Breast epithelium (tissue), 3 donors: Measurements from ENCODE around the gene RAMAC.

Experiments
- CTCF ChIP-seq, 3 donors: fragments of 450-650 bp; IDR thresholded peaks; one replicate each; pipeline ENCODE4 v1.5.1; 2016 to 2017; ENCODE audit warnings: antibody characterized with exemption in 3 of 3, mild to moderate bottlenecking in 3 of 3, moderate library complexity in 3 of 3
- POLR2A ChIP-seq: fragments of 450-650 bp; IDR thresholded peaks from one replicate; pipeline ENCODE4 v1.6.1; 2016; ENCODE audit warnings: antibody characterized with exemption, mild to moderate bottlenecking, moderate library complexity

DNA sequence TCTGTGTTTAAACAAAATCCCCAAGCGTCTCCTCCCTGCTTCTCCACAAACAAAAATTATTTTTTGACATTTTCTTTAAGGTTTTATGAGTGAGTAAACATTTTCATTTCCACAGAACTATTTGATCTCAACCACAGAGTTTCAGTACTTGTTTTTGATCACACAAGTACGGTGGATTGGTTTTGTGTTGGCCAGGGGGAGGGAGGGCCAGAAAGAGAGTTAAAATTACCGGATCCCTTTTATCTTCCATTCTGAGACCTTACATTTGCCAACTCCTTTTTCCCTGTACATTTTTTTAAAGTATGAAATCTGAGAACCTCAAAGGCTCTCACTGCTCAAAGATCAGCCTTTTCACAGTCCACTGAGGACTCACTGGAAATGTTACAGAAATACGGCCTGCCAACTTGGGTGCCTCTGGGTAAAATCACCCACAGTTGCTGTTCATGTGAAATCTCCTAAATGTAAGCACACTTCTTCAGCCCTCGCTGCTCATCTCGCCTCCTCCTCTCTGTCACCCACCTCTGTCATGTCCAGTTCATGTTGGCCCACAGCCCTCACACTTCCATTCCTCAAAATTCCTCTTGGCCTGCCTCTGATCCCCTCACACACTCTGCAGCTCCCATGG, 35.2 kb upstream of the RAMAC start:
- no peak for TF ChIP-seq CTCF (IDR thresholded peaks at IDR 0.05)
- TF ChIP-seq POLR2A, result no peak
